GM23338 (cell line): Measurements from ENCODE around the gene SHISAL2A. TPM values are rescaled to one million over a fixed set of nuclear protein-coding genes. Genes with fewer than 3 reads are reported as not detected.

Experiments used
- ATAC-seq: fragments of 200-7000 bp; cut with Tn5 transposase; 3 replicates; pipeline ENCODE4 v1.9.1; 2020
- DNase-seq: peaks from one replicate; pipeline ENCODE4 v3.0.0-alpha.2; 2015; ENCODE audit warnings: low spot score
- H2AFZ ChIP-seq: fragments of 200-600 bp; sonication (generic); 2 replicates; pipeline ENCODE4 v1.8.0; 2016; ENCODE audit warnings: antibody characterized with exemption, mild to moderate bottlenecking, moderate library complexity
- H3F3A ChIP-seq: fragments of 200-600 bp; sonication (generic); replicated peaks from 2 replicates; pipeline ENCODE4 v1.8.0; 2017; ENCODE audit warnings: antibody characterized with exemption, mixed run types, low read depth
- H3K27ac ChIP-seq: fragments of 200-600 bp; sonication (generic); 2 replicates; pipeline ENCODE4 v1.6.1; 2016; ENCODE audit warnings: low read depth
- H3K27me3 ChIP-seq: fragments of 200-600 bp; sonication (generic); 2 replicates; pipeline ENCODE4 v1.8.0; 2016; ENCODE audit warnings: mild to moderate bottlenecking, mixed run types, moderate library complexity; ENCODE audit not compliant: insufficient read depth
- H3K36me3 ChIP-seq: fragments of 200-600 bp; sonication (generic); 2 replicates; pipeline ENCODE4 v1.8.0; 2016; ENCODE audit warnings: mild to moderate bottlenecking; ENCODE audit not compliant: insufficient read depth
- H3K4me1 ChIP-seq: fragments of 200-600 bp; sonication (generic); 2 replicates; pipeline ENCODE4 v1.8.0; 2016; ENCODE audit warnings: mild to moderate bottlenecking, moderate library complexity; ENCODE audit not compliant: insufficient read depth
- H3K4me2 ChIP-seq: fragments of 200-600 bp; sonication (generic); 2 replicates; pipeline ENCODE4 v1.7.1; 2017; ENCODE audit warnings: mixed run types
- H3K4me3 ChIP-seq: fragments of 200-600 bp; sonication (generic); 2 replicates; pipeline ENCODE4 v1.6.1; 2016; ENCODE audit warnings: mixed run types
- H3K79me2 ChIP-seq: fragments of 200-600 bp; sonication (generic); replicated peaks from 2 replicates; pipeline ENCODE4 v1.8.0; 2017; ENCODE audit warnings: mild to moderate bottlenecking; ENCODE audit not compliant: insufficient read depth
- H3K9me2 ChIP-seq: fragments of 200-600 bp; sonication (generic); 2 replicates; pipeline ENCODE4 v1.8.0; 2017; ENCODE audit not compliant: insufficient read depth
- H4K20me1 ChIP-seq: fragments of 200-600 bp; sonication (generic); replicated peaks from 2 replicates; pipeline ENCODE4 v1.8.0; 2017; ENCODE audit warnings: mild to moderate bottlenecking; ENCODE audit not compliant: insufficient read depth
- H3K27ac Mint-ChIP-seq: 2 replicates; pipeline ENCODE4 v1.8.0; 2020; ENCODE audit warnings: inconsistent platforms, mild to moderate bottlenecking, moderate library complexity, mixed read lengths
- H3K27me3 Mint-ChIP-seq: 3 replicates; pipeline ENCODE4 v1.8.0; 2022; ENCODE audit warnings: low read depth, mild to moderate bottlenecking, moderate library complexity, mixed read lengths, inconsistent platforms; ENCODE audit not compliant: insufficient read depth, poor library complexity
- H3K36me3 Mint-ChIP-seq: 3 replicates; pipeline ENCODE4 v1.8.0; 2021; ENCODE audit warnings: low read depth, mild to moderate bottlenecking, inconsistent platforms, moderate library complexity, mixed read lengths
- H3K4me1 Mint-ChIP-seq: 3 replicates; pipeline ENCODE4 v1.8.0; 2020; ENCODE audit warnings: mild to moderate bottlenecking, inconsistent platforms, mixed read lengths
- H3K4me3 Mint-ChIP-seq: 3 replicates; pipeline ENCODE4 v1.8.0; 2021; ENCODE audit warnings: moderate library complexity, mild to moderate bottlenecking, inconsistent platforms, mixed read lengths
- H3K9me3 Mint-ChIP-seq: 3 replicates; pipeline ENCODE4 v1.8.0; 2020; ENCODE audit warnings: moderate library complexity, mild to moderate bottlenecking, inconsistent platforms, mixed read lengths
- CREB1 ChIP-seq: fragments of 250-450 bp; sonication (Bioruptor Pico); IDR thresholded peaks from 2 replicates; pipeline ENCODE4 v1.5.0; 2020; ENCODE audit warnings: low read depth, mild to moderate bottlenecking, moderate library complexity
- EZH2 ChIP-seq: fragments of 200-600 bp; sonication (generic); IDR thresholded peaks from one replicate; pipeline ENCODE4 v1.8.0; 2017; ENCODE audit warnings: antibody characterized with exemption, mild to moderate bottlenecking, low read depth; ENCODE audit not compliant: unreplicated experiment
- EZH2phosphoT487 ChIP-seq: fragments of 200-600 bp; sonication (generic); IDR thresholded peaks from one replicate; pipeline ENCODE4 v1.8.1; 2018; ENCODE audit warnings: antibody characterized with exemption; ENCODE audit not compliant: unreplicated experiment
- JUNB ChIP-seq: IDR thresholded peaks from one replicate; pipeline ENCODE4 v1.6.1; 2016; ENCODE audit warnings: antibody characterized with exemption; ENCODE audit not compliant: unreplicated experiment
- NANOG ChIP-seq: IDR thresholded peaks from 2 replicates; pipeline ENCODE4 v1.6.1; 2016; ENCODE audit warnings: antibody characterized with exemption, borderline replicate concordance
- POLR2AphosphoS5 ChIP-seq: IDR thresholded peaks from 2 replicates; pipeline ENCODE4 v1.6.1; 2016; ENCODE audit warnings: antibody characterized with exemption, low read depth
- STAT1 ChIP-seq: IDR thresholded peaks from one replicate; pipeline ENCODE4 v1.6.1; 2016; ENCODE audit warnings: antibody characterized with exemption; ENCODE audit not compliant: unreplicated experiment
- ZNF114 ChIP-seq: fragments of 250-450 bp; sonication (Bioruptor Pico); IDR thresholded peaks from 2 replicates; pipeline ENCODE4 v1.5.0; 2020; ENCODE audit warnings: mild to moderate bottlenecking, moderate library complexity
- ZNF331 ChIP-seq: fragments of 250-450 bp; sonication (Bioruptor Pico); IDR thresholded peaks from 2 replicates; pipeline ENCODE4 v1.5.0; 2020; ENCODE audit warnings: low read depth, mild to moderate bottlenecking, moderate library complexity
- polyA plus RNA-seq: library from polyadenylated mRNA; unstranded; fragments of >200 nt; fragmentation: Nextera tagmentation; extraction: Ambion mirVana; gene quantifications from 2 replicates; pipeline ENCODE4 v1.2.1, GENCODE V29; 2016
- total RNA-seq: library from RNA; depleted of rRNA; stranded (reverse); fragments of >200 nt; shearing (Covaris generic); gene quantifications from 2 replicates; pipeline ENCODE4 v1.2.3, GENCODE V29; 2014
- TF ChIP-seq, protein P1 (sequence below): IDR thresholded peaks from 2 replicates; pipeline ENCODE4 v1.6.1; 2016; ENCODE audit warnings: antibody characterized with exemption
- TF ChIP-seq, protein P2 (sequence below): IDR thresholded peaks from one replicate; pipeline ENCODE4 v1.6.1; 2018; ENCODE audit warnings: antibody characterized with exemption; ENCODE audit not compliant: unreplicated experiment
- TF ChIP-seq, protein P3 (sequence below): fragments of 250-450 bp; sonication (Bioruptor Pico); IDR thresholded peaks from 2 replicates; pipeline ENCODE4 v1.5.0; 2020; ENCODE audit warnings: mild to moderate bottlenecking, moderate library complexity
- TF ChIP-seq, protein P4 (sequence below), 2 experiments: fragments of 200-600 bp in 1 of 2; sonication (generic) in 1 of 2; conservative IDR thresholded peaks; 2 replicates each; pipeline versions ENCODE4 v1.5.1 to v1.6.1; 2016 to 2017; ENCODE audit warnings: antibody characterized with exemption in 2 of 2, low read depth in 2 of 2, mild to moderate bottlenecking in 2 of 2, moderate library complexity in 1 of 2

SHISAL2A gene
- total and polyA plus RNA-seq, 2 experiments from 2014 or later, result 0.10 to 1.2 TPM

DNA sequence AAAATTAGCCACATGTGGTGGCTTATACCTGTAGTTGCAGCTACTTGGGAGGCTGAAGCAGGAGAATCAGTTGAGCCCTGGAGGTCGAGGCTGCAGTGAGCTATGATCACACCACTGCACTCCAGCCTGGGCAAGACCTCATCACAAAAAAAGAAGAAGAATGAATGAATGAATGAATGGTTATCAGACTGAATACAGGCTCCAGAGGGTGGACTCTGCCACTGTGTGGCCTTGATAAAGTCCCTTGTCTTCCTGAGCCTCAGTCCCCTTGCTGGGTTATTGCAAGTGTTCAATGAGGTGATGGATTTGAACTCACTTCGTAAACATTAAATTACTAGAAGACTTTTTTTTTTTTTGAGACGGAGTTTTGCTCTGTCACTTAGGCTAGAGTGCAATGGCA, 24.7 kb downstream of the SHISAL2A start:
- H3K4me3 Mint-ChIP-seq, result no peak overlapping the region
- H3K27ac ChIP-seq, result no peak overlapping the region
- H3K27me3 ChIP-seq, result no peaks in the 10 kb centered on the region
- peaks cover 18% of the 10 kb centered on the region for H3K4me1 ChIP-seq
- TF ChIP-seq, protein P1, sequence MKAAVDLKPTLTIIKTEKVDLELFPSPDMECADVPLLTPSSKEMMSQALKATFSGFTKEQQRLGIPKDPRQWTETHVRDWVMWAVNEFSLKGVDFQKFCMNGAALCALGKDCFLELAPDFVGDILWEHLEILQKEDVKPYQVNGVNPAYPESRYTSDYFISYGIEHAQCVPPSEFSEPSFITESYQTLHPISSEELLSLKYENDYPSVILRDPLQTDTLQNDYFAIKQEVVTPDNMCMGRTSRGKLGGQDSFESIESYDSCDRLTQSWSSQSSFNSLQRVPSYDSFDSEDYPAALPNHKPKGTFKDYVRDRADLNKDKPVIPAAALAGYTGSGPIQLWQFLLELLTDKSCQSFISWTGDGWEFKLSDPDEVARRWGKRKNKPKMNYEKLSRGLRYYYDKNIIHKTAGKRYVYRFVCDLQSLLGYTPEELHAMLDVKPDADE, result no peak
- no peak for TF ChIP-seq POLR2AphosphoS5
- no peak for TF ChIP-seq ZNF331 (CRISPR knock-in tag)
- no peak for TF ChIP-seq CREB1 (CRISPR knock-in tag)
- no peak for TF ChIP-seq STAT1
- no peak for TF ChIP-seq ZNF114 (CRISPR knock-in tag)
- TF ChIP-seq, protein P2, sequence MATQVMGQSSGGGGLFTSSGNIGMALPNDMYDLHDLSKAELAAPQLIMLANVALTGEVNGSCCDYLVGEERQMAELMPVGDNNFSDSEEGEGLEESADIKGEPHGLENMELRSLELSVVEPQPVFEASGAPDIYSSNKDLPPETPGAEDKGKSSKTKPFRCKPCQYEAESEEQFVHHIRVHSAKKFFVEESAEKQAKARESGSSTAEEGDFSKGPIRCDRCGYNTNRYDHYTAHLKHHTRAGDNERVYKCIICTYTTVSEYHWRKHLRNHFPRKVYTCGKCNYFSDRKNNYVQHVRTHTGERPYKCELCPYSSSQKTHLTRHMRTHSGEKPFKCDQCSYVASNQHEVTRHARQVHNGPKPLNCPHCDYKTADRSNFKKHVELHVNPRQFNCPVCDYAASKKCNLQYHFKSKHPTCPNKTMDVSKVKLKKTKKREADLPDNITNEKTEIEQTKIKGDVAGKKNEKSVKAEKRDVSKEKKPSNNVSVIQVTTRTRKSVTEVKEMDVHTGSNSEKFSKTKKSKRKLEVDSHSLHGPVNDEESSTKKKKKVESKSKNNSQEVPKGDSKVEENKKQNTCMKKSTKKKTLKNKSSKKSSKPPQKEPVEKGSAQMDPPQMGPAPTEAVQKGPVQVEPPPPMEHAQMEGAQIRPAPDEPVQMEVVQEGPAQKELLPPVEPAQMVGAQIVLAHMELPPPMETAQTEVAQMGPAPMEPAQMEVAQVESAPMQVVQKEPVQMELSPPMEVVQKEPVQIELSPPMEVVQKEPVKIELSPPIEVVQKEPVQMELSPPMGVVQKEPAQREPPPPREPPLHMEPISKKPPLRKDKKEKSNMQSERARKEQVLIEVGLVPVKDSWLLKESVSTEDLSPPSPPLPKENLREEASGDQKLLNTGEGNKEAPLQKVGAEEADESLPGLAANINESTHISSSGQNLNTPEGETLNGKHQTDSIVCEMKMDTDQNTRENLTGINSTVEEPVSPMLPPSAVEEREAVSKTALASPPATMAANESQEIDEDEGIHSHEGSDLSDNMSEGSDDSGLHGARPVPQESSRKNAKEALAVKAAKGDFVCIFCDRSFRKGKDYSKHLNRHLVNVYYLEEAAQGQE, result no peak
- TF ChIP-seq NANOG, result no peak
- TF ChIP-seq EZH2phosphoT487, result no peak
- TF ChIP-seq EZH2, result no peak
- TF ChIP-seq, protein P3, sequence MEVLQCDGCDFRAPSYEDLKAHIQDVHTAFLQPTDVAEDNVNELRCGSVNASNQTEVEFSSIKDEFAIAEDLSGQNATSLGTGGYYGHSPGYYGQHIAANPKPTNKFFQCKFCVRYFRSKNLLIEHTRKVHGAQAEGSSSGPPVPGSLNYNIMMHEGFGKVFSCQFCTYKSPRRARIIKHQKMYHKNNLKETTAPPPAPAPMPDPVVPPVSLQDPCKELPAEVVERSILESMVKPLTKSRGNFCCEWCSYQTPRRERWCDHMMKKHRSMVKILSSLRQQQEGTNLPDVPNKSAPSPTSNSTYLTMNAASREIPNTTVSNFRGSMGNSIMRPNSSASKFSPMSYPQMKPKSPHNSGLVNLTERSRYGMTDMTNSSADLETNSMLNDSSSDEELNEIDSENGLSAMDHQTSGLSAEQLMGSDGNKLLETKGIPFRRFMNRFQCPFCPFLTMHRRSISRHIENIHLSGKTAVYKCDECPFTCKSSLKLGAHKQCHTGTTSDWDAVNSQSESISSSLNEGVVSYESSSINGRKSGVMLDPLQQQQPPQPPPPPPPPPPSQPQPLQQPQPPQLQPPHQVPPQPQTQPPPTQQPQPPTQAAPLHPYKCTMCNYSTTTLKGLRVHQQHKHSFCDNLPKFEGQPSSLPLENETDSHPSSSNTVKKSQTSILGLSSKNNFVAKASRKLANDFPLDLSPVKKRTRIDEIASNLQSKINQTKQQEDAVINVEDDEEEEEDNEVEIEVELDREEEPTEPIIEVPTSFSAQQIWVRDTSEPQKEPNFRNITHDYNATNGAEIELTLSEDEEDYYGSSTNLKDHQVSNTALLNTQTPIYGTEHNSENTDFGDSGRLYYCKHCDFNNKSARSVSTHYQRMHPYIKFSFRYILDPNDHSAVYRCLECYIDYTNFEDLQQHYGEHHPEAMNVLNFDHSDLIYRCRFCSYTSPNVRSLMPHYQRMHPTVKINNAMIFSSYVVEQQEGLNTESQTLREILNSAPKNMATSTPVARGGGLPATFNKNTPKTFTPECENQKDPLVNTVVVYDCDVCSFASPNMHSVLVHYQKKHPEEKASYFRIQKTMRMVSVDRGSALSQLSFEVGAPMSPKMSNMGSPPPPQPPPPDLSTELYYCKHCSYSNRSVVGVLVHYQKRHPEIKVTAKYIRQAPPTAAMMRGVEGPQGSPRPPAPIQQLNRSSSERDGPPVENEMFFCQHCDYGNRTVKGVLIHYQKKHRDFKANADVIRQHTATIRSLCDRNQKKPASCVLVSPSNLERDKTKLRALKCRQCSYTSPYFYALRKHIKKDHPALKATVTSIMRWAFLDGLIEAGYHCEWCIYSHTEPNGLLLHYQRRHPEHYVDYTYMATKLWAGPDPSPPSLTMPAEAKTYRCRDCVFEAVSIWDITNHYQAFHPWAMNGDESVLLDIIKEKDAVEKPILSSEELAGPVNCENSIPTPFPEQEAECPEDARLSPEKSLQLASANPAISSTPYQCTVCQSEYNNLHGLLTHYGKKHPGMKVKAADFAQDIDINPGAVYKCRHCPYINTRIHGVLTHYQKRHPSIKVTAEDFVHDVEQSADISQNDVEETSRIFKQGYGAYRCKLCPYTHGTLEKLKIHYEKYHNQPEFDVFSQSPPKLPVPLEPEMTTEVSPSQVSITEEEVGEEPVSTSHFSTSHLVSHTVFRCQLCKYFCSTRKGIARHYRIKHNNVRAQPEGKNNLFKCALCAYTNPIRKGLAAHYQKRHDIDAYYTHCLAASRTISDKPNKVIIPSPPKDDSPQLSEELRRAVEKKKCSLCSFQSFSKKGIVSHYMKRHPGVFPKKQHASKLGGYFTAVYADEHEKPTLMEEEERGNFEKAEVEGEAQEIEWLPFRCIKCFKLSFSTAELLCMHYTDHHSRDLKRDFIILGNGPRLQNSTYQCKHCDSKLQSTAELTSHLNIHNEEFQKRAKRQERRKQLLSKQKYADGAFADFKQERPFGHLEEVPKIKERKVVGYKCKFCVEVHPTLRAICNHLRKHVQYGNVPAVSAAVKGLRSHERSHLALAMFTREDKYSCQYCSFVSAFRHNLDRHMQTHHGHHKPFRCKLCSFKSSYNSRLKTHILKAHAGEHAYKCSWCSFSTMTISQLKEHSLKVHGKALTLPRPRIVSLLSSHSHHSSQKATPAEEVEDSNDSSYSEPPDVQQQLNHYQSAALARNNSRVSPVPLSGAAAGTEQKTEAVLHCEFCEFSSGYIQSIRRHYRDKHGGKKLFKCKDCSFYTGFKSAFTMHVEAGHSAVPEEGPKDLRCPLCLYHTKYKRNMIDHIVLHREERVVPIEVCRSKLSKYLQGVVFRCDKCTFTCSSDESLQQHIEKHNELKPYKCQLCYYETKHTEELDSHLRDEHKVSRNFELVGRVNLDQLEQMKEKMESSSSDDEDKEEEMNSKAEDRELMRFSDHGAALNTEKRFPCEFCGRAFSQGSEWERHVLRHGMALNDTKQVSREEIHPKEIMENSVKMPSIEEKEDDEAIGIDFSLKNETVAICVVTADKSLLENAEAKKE (CRISPR knock-in tag), result no peak
- no peak for TF ChIP-seq JUNB
- TF ChIP-seq, protein P4, sequence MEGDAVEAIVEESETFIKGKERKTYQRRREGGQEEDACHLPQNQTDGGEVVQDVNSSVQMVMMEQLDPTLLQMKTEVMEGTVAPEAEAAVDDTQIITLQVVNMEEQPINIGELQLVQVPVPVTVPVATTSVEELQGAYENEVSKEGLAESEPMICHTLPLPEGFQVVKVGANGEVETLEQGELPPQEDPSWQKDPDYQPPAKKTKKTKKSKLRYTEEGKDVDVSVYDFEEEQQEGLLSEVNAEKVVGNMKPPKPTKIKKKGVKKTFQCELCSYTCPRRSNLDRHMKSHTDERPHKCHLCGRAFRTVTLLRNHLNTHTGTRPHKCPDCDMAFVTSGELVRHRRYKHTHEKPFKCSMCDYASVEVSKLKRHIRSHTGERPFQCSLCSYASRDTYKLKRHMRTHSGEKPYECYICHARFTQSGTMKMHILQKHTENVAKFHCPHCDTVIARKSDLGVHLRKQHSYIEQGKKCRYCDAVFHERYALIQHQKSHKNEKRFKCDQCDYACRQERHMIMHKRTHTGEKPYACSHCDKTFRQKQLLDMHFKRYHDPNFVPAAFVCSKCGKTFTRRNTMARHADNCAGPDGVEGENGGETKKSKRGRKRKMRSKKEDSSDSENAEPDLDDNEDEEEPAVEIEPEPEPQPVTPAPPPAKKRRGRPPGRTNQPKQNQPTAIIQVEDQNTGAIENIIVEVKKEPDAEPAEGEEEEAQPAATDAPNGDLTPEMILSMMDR (conservative IDR thresholded peaks at IDR 0.05; ENCODE audit: low read depth in 2 of 2), result no peak
- H3K4me3 ChIP-seq, result no peak overlapping the region
- H3K9me2 ChIP-seq, result no peaks in the 10 kb centered on the region
- no peaks in the 10 kb centered on the region for H3K79me2 ChIP-seq
- ATAC-seq (no peak), DNase-seq (no peak)
- no peaks in the 10 kb centered on the region for H3F3A ChIP-seq
- peaks cover 3% of the 10 kb centered on the region for H3K27me3 Mint-ChIP-seq
- no peak overlapping the region for H3K4me2 ChIP-seq
- no peaks in the 10 kb centered on the region for H3K36me3 Mint-ChIP-seq
- H3K36me3 ChIP-seq, result no peaks in the 10 kb centered on the region
- H3K27ac Mint-ChIP-seq, result no peak overlapping the region
- no peaks in the 10 kb centered on the region for H4K20me1 ChIP-seq
- no peak overlapping the region for H2AFZ ChIP-seq
- H3K9me3 Mint-ChIP-seq, result no peaks in the 10 kb centered on the region
- H3K4me1 Mint-ChIP-seq, result peaks cover 20% of the 10 kb centered on the region
